Endothelial cell of umbilical vein (primary cell): ENCODE data around the gene PRRT1. TPM values are rescaled to one million over a fixed set of nuclear protein-coding genes. Genes with fewer than 3 reads are reported as not detected.

Experiments
- BruUV-seq: library from RNA; stranded (reverse); fragments of 400-500 nt; replicated peaks from 2 replicates; lab custom pipeline; 2021; lab: Mats Ljungman, UMichigan
- CTCF ChIA-PET: fragments of 300-600, 350-600 bp; sonication (Branson Sonifier 250); formaldehyde crosslinking; loops from one replicate; lab custom pipeline; 2021; ENCODE audit warnings: antibody characterized with exemption, inconsistent platforms; lab: Charles Lee
- POLR2A ChIA-PET: fragments of 300-600, 350-600 bp; sonication (Branson Sonifier 250); formaldehyde crosslinking; loops from one replicate; lab custom pipeline; 2021; ENCODE audit warnings: antibody characterized with exemption, inconsistent platforms; lab: Charles Lee
- DNase-seq: peaks from one replicate; pipeline ENCODE4 v3.0.0-alpha.2; 2011; ENCODE audit warnings: low read depth, low spot score
- FAIRE-seq: peaks from 2 replicates; lab custom pipeline; 2011; peaks lifted over from hg19 to GRCh38; lab: Jason Lieb, UNC
- H2AFZ ChIP-seq: 2 replicates; pipeline ENCODE4 v1.6.0; 2012; ENCODE audit warnings: low read depth, low read length, control low read depth, inconsistent platforms
- H3K27ac ChIP-seq: 2 replicates; pipeline ENCODE4 v1.5.1; 2011; ENCODE audit warnings: low read depth, mild to moderate bottlenecking, control low read depth, low read length, moderate library complexity; ENCODE audit not compliant: insufficient read depth
- H3K27me3 ChIP-seq, 2 experiments: 2 replicates each; pipeline versions ENCODE4 v1.6.0 to v1.6.1; 2011; ENCODE audit warnings: low read length in 2 of 2, mixed read lengths in 1 of 2; ENCODE audit not compliant: control insufficient read depth in 2 of 2, insufficient read depth in 2 of 2
- H3K36me3 ChIP-seq, 2 experiments: 2 replicates in 1 of 2; 3 replicates in 1 of 2; pipeline ENCODE4 v1.5.1; 2011; ENCODE audit warnings: low read length in 2 of 2, mild to moderate bottlenecking in 1 of 2, moderate library complexity in 1 of 2; ENCODE audit not compliant: control insufficient read depth in 2 of 2, insufficient read depth in 2 of 2; ENCODE audit errors: extremely low read depth in 1 of 2
- H3K4me1 ChIP-seq: 3 replicates; pipeline ENCODE4 v1.5.1; 2011; ENCODE audit warnings: mild to moderate bottlenecking, low read length; ENCODE audit not compliant: control insufficient read depth, insufficient read depth; ENCODE audit errors: extremely low read depth
- H3K4me2 ChIP-seq: 2 replicates; pipeline ENCODE4 v1.6.1; 2011; ENCODE audit warnings: low read length, control low read depth, mixed read lengths; ENCODE audit not compliant: insufficient read depth
- H3K4me3 ChIP-seq, 3 experiments: fragments of 200-600 bp in 1 of 3; sonication (generic), shearing (Covaris generic) in 1 of 3; replicated peaks in 1 of 3; 2 replicates each; pipeline ENCODE4 v1.5.1; 2011 to 2016; ENCODE audit warnings: control low read depth in 3 of 3, low read length in 3 of 3, mild to moderate bottlenecking in 2 of 3, inconsistent platforms in 1 of 3, low read depth in 1 of 3, moderate library complexity in 1 of 3; ENCODE audit not compliant: insufficient read depth in 1 of 3
- H3K79me2 ChIP-seq: 2 replicates; pipeline ENCODE4 v1.6.0; 2012; ENCODE audit warnings: low read length, inconsistent platforms; ENCODE audit not compliant: control insufficient read depth, insufficient read depth
- H3K9ac ChIP-seq: replicated peaks from 2 replicates; pipeline ENCODE3; 2011; ENCODE audit warnings: low read length, control low read depth; ENCODE audit not compliant: insufficient read depth; ENCODE audit errors: extremely low read depth
- H3K9me1 ChIP-seq: replicated peaks from 3 replicates; pipeline ENCODE4 v1.6.0; 2011; ENCODE audit warnings: mild to moderate bottlenecking, low read length; ENCODE audit not compliant: control insufficient read depth, insufficient read depth; ENCODE audit errors: extremely low read depth
- H3K9me3 ChIP-seq: replicated peaks from 2 replicates; pipeline ENCODE4 v1.5.1; 2012; ENCODE audit warnings: low read length, inconsistent platforms; ENCODE audit not compliant: control insufficient read depth, insufficient read depth
- H4K20me1 ChIP-seq: replicated peaks from 2 replicates; pipeline ENCODE3; 2011; ENCODE audit warnings: mild to moderate bottlenecking, low read length; ENCODE audit not compliant: control insufficient read depth, insufficient read depth; ENCODE audit errors: extremely low read depth
- EZH2 ChIP-seq: IDR thresholded peaks from 2 replicates; pipeline ENCODE4 v1.6.1; 2012; ENCODE audit warnings: borderline replicate concordance, low read depth, mild to moderate bottlenecking, moderate library complexity, low read length, inconsistent platforms; ENCODE audit not compliant: severe bottlenecking
- FOS ChIP-seq: IDR thresholded peaks from 2 replicates; pipeline ENCODE4 v1.6.1; 2011; ENCODE audit warnings: mild to moderate bottlenecking, low read length, moderate library complexity, borderline replicate concordance; ENCODE audit not compliant: insufficient read depth
- GATA2 ChIP-seq: IDR thresholded peaks from 2 replicates; pipeline ENCODE4 v1.7.0; 2011; ENCODE audit warnings: low read depth, mild to moderate bottlenecking, moderate library complexity, mixed read lengths, low read length; ENCODE audit not compliant: insufficient read length, insufficient read depth
- JUN ChIP-seq: IDR thresholded peaks from 2 replicates; pipeline ENCODE4 v1.6.1; 2011; ENCODE audit warnings: borderline replicate concordance, low read depth; ENCODE audit not compliant: insufficient read length, insufficient read depth
- MYC ChIP-seq: IDR thresholded peaks from one replicate; pipeline ENCODE4 v1.6.1; 2011; ENCODE audit warnings: mild to moderate bottlenecking, low read depth, low read length
- POLR2A ChIP-seq: IDR thresholded peaks from 2 replicates; pipeline ENCODE4 v1.6.1; 2012; ENCODE audit warnings: low read depth, mild to moderate bottlenecking, control low read depth, low read length
- POLR2AphosphoS5 ChIP-seq: IDR thresholded peaks from 2 replicates; pipeline ENCODE4 v1.6.1; 2012; ENCODE audit warnings: low read depth, mild to moderate bottlenecking, control low read depth, low read length, moderate library complexity; ENCODE audit not compliant: insufficient read depth
- dilution Hi-C: fragments of 300-500 bp; cut with MboI; formaldehyde crosslinking; loops from one replicate; pipeline ENCODE4 v1.15.0; 2019; ENCODE audit warnings: low sequenced_read_pairs; ENCODE audit not compliant: extremely low pct_ligation_motif_present
- intact Hi-C: fragments of 100-400 bp; cut with micrococcal nuclease; formaldehyde crosslinking; loops from one replicate; pipeline ENCODE4 v1.10.0; 2022
- polyA plus RNA-seq, 4 experiments: library from polyadenylated mRNA; depleted of rRNA in 3 of 4; stranded (reverse) in 3 of 4; unstranded in 1 of 4; fragments of >200 nt; gene quantifications; 2 replicates each; pipeline versions ENCODE4 v1.2.1 to v1.2.3, GENCODE V29; 2011 to 2012; ENCODE audit warnings: missing spikeins in 1 of 4
- total RNA-seq: library from RNA; stranded (reverse); gene quantifications from 2 replicates; pipeline ENCODE4 v1.2.3, GENCODE V29; 2021
- TF ChIP-seq, protein P1 (sequence below): IDR thresholded peaks from 2 replicates; pipeline ENCODE4 v1.6.1; 2011; ENCODE audit not compliant: insufficient read depth, insufficient read length
- TF ChIP-seq, protein P2 (sequence below), 2 donors: IDR thresholded peaks; 1 replicate in 1 of 2; 2 replicates in 1 of 2; pipeline ENCODE4 v1.5.1; 2011; ENCODE audit warnings: low read length in 2 of 2, mild to moderate bottlenecking in 2 of 2, moderate library complexity in 2 of 2, control low read depth in 1 of 2, inconsistent platforms in 1 of 2, low read depth in 1 of 2; ENCODE audit not compliant: insufficient read depth in 1 of 2; ENCODE audit errors: extremely low read depth in 1 of 2

The PRRT1 gene
- total and polyA plus RNA-seq, 2 donors (not counting 3 experiments of a cell fraction or from before 2014, with no cell fraction given) = 0.55 to 1.3 TPM

DNA sequence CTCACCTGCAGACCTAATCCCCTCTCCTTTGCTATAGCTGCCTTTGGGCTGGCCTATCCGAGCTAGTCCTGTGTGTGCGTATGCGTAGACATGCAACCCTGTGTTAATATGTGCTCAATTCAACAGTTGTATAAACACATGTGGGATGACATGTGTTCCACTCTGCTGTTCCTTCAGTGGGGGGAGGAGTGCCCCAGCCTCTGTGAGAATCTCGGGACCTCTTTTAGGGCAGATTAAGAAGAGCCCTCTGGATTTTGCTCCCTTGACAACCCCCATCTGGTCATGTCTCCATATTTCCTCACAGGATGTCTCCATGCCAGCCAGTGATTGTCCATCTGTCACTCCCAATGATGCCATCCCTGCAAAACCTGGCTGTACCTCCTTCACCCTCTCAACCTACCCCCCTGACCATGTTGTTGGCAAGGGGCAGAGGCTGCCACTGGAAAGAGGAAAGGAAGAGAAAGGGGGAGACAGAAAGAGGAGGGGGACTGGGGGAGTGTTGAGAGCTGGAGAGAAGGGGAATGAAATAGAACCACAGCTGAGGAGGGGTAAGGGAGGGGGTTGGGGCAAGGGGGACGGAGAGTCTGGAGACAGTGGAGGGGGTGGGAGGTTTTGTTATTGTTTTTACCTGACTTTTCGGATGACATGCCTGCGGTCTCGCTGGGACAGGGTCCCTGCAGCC is 417 bp downstream of the PRRT1 start:
- Histone ChIP-seq H3K27me3 (peaks cover 20 to 21% of the 10 kb centered on the region in 2 experiments), H3K9me3 (no peaks in the 10 kb centered on the region), H3K36me3 (no peaks in the 10 kb centered on the region), H2AFZ (no peak overlapping the region), H3K4me1 (peaks cover 24% of the 10 kb centered on the region), H3K4me3 (peak overlapping the region in 1 of 3 experiments; percentile 15), H3K9me1 (no peaks in the 10 kb centered on the region), H3K4me2 (no peak overlapping the region), H3K9ac (no peak overlapping the region), H3K27ac (no peak overlapping the region), H3K79me2 (peaks cover 4% of the 10 kb centered on the region), H4K20me1 (no peaks in the 10 kb centered on the region)
- FAIRE-seq (no peak), DNase-seq (no peak)
- BruUV-seq = no TSS peak
- CTCF ChIA-PET = interaction anchor here (1.0 kb wide), 1 partner anchor 46 kb away, joined by 3 read pairs; no protein-coding TSS in a partner anchor
- TF ChIP-seq EZH2 = no peak
- TF ChIP-seq, protein P1, sequence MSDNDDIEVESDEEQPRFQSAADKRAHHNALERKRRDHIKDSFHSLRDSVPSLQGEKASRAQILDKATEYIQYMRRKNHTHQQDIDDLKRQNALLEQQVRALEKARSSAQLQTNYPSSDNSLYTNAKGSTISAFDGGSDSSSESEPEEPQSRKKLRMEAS = no peak
- no peak for TF ChIP-seq GATA2
- TF ChIP-seq JUN = no peak
- no peak for TF ChIP-seq POLR2A
- TF ChIP-seq MYC = no peak
- no peak for TF ChIP-seq FOS
- TF ChIP-seq, protein P2, sequence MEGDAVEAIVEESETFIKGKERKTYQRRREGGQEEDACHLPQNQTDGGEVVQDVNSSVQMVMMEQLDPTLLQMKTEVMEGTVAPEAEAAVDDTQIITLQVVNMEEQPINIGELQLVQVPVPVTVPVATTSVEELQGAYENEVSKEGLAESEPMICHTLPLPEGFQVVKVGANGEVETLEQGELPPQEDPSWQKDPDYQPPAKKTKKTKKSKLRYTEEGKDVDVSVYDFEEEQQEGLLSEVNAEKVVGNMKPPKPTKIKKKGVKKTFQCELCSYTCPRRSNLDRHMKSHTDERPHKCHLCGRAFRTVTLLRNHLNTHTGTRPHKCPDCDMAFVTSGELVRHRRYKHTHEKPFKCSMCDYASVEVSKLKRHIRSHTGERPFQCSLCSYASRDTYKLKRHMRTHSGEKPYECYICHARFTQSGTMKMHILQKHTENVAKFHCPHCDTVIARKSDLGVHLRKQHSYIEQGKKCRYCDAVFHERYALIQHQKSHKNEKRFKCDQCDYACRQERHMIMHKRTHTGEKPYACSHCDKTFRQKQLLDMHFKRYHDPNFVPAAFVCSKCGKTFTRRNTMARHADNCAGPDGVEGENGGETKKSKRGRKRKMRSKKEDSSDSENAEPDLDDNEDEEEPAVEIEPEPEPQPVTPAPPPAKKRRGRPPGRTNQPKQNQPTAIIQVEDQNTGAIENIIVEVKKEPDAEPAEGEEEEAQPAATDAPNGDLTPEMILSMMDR (IDR thresholded peaks at IDR 0.05; ENCODE audit: extremely low read depth in 1 of 2, insufficient read depth in 1 of 2, low read depth in 1 of 2, low read length in 2 of 2) = no peak
- no peak for TF ChIP-seq POLR2AphosphoS5
- dilution Hi-C loops (no loop called here), intact Hi-C loops (no loop called here)
- POLR2A ChIA-PET = no interaction called here
